Measurements from ENCODE around the gene LARGE1.

DNA sequence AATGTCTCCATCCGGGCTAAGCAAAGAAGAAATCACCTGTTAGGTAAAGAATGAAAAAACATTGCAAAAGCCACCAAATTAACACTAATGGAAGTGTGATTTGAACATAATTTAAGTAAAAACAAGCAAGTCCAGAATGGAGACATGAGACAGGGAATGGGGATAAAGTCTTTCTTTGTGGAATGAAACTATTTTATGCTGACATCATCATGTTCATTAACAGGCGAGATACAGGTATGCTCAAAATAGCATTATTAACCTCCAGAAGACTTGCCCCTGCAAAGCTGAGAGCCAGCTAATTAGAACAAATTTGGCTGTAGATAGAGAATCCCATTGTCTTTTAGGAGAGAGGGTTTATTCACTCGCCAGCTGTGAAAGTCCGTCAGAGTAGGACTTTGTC, 4.9 kb upstream of the LARGE1 start:
- TF ChIP-seq, protein P1, sequence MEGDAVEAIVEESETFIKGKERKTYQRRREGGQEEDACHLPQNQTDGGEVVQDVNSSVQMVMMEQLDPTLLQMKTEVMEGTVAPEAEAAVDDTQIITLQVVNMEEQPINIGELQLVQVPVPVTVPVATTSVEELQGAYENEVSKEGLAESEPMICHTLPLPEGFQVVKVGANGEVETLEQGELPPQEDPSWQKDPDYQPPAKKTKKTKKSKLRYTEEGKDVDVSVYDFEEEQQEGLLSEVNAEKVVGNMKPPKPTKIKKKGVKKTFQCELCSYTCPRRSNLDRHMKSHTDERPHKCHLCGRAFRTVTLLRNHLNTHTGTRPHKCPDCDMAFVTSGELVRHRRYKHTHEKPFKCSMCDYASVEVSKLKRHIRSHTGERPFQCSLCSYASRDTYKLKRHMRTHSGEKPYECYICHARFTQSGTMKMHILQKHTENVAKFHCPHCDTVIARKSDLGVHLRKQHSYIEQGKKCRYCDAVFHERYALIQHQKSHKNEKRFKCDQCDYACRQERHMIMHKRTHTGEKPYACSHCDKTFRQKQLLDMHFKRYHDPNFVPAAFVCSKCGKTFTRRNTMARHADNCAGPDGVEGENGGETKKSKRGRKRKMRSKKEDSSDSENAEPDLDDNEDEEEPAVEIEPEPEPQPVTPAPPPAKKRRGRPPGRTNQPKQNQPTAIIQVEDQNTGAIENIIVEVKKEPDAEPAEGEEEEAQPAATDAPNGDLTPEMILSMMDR (IDR thresholded peaks at IDR 0.05): no peak
- TF ChIP-seq POLR2A (IDR thresholded peaks at IDR 0.05): no peak
